ENCODE data around the gene KRTAP10-7. TPM values are rescaled to one million over a fixed set of nuclear protein-coding genes. Genes with fewer than 3 reads are reported as not detected.
"Not testable (repeated sequence)": the region's sequence is repeated elsewhere in the genome, so short reads cannot be mapped to it uniquely, and the experiment has no call there.

The KRTAP10-7 gene
- polyA plus RNA-seq, 1 experiment = not detected

DNA sequence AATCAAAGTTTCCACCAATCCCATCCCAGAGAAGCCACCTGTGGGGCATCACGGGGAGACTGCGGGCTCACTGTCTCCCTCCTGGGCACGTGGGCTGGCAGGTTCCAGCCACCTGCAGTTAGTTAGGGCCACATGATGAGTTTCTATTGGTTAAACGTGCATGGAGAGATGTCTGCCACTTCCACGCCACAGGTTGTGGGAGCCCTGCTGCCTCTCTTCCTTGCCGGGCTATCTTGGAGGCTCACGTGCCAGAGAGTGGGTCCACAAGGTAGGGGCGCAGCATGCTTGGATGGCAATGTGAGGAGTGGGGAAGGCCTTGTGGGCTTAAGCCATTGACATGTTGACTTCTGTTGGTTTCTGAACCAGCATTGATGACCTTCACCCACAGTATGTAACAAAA lies 3.5 kb downstream of the KRTAP10-7 start:
- no peak for DNase-seq (ENCODE audit: low read depth)
- no peaks in the 10 kb centered on the region for H3K27me3 ChIP-seq (ENCODE audit: control insufficient read depth, insufficient read depth, low read length)
- H3K36me3 ChIP-seq (ENCODE audit: control insufficient read depth, insufficient read depth, low read length) = no peaks in the 10 kb centered on the region
- H3K4me3 ChIP-seq (ENCODE audit: low read depth, low read length) = no peak overlapping the region
- CTCF ChIA-PET = no interaction called here
- TF ChIP-seq, protein P1, sequence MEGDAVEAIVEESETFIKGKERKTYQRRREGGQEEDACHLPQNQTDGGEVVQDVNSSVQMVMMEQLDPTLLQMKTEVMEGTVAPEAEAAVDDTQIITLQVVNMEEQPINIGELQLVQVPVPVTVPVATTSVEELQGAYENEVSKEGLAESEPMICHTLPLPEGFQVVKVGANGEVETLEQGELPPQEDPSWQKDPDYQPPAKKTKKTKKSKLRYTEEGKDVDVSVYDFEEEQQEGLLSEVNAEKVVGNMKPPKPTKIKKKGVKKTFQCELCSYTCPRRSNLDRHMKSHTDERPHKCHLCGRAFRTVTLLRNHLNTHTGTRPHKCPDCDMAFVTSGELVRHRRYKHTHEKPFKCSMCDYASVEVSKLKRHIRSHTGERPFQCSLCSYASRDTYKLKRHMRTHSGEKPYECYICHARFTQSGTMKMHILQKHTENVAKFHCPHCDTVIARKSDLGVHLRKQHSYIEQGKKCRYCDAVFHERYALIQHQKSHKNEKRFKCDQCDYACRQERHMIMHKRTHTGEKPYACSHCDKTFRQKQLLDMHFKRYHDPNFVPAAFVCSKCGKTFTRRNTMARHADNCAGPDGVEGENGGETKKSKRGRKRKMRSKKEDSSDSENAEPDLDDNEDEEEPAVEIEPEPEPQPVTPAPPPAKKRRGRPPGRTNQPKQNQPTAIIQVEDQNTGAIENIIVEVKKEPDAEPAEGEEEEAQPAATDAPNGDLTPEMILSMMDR (IDR thresholded peaks at IDR 0.05; ENCODE audit: insufficient read depth, low read depth, low read length) = no peak
- POLR2A ChIA-PET = no interaction called here

DNA sequence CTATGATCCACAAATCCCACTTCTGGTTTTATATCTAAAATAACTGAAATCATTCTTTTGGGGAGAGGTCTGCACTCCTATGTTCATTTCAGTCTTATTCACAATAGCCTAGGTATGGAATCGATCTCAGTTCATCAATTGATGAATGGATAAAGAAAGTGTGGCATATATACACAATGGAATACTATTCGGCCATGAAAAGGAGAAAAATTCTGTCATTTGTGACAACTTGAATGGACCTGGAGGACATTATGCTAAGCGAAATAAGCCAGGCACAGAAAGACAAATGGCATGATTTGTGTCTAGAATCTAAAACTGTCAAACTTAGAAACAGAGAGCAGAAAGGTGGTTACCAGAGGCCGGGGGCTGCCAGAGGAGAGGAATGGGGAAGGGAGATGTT lies 6.1 kb downstream of the KRTAP10-7 start:
- H3K4me3 ChIP-seq (ENCODE audit: low read depth, low read length) = no peak overlapping the region
- no peaks in the 10 kb centered on the region for H3K36me3 ChIP-seq (ENCODE audit: control insufficient read depth, insufficient read depth, low read length)
- CTCF ChIA-PET = interaction anchor here (1.1 kb wide), 1 partner anchor 187 kb away, joined by 3 read pairs; no protein-coding TSS in a partner anchor
- no peaks in the 10 kb centered on the region for H3K27me3 ChIP-seq (ENCODE audit: control insufficient read depth, insufficient read depth, low read length)
- TF ChIP-seq, protein P1 (IDR thresholded peaks at IDR 0.05; ENCODE audit: insufficient read depth, low read depth, low read length) = no peak
- no peak for DNase-seq (ENCODE audit: low read depth)
- POLR2A ChIA-PET = no interaction called here

DNA sequence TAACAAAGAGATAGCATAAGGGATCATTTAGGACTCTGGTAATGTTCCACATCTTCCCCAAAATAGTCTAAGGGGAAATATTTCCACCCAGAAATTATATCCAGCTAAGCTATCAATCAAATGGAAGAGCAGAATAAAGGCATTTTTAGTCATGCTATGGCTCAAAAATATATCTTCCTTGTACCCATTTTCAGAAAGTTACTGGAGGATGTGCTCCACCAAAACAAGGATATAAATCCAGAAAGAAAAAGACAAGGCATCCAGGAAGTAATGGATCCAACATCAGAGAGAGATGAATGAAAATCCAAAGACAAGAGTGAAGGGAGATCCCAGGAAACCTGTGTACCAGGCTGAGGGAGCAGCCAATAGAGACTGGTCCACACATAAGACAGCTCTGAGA lies 8.8 kb downstream of the KRTAP10-7 start:
- Histone ChIP-seq H3K36me3 (ENCODE audit: control insufficient read depth, insufficient read depth, low read length) (no peaks in the 10 kb centered on the region), H3K4me3 (ENCODE audit: low read depth, low read length) (no peak overlapping the region), H3K27me3 (ENCODE audit: control insufficient read depth, insufficient read depth, low read length) (no peaks in the 10 kb centered on the region)
- TF ChIP-seq, protein P1 (IDR thresholded peaks at IDR 0.05; ENCODE audit: insufficient read depth, low read depth, low read length) = no peak
- DNase-seq (ENCODE audit: low read depth) = no peak
- ChIA-PET CTCF (no interaction called here), POLR2A (no interaction called here)

DNA sequence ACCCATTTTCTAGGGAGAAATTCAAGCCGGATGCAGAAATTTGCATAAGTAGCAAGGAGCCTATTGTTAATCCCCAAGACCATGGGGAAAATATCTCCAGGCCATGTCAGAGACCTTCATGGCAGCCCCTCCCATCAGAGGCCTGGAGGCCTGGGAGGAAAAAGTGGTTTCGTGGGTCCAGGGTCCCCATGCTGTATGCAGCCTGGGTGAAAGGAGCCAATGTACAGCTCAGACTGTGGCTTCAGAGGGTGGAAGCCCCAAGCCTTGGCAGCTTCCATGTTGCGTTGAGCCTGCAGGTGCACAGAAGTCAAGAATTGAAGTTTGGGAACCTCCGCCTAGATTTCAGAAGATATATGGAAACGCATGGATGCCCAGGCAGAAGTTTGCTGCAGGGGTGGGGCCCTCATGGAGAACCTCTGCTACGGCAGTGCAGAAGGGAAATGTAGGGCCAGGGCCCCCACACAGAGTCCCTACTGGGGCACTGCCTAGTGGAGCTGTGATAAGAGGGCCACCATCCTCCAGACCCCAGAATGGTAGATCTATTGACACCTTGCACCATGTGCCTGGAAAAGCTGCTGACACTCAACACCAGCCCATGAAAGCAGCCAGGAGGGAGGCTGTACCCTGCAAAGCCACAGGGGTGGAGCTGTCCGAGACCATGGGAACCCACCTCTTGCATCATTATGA lies 9.9 kb downstream of the KRTAP10-7 start:
- H3K36me3 ChIP-seq (ENCODE audit: control insufficient read depth, insufficient read depth, low read length); DNase-seq (ENCODE audit: low read depth); CTCF ChIA-PET; POLR2A ChIA-PET; H3K27me3 ChIP-seq (ENCODE audit: control insufficient read depth, insufficient read depth, low read length); H3K4me3 ChIP-seq (ENCODE audit: low read depth, low read length): not testable (repeated sequence)

DNA sequence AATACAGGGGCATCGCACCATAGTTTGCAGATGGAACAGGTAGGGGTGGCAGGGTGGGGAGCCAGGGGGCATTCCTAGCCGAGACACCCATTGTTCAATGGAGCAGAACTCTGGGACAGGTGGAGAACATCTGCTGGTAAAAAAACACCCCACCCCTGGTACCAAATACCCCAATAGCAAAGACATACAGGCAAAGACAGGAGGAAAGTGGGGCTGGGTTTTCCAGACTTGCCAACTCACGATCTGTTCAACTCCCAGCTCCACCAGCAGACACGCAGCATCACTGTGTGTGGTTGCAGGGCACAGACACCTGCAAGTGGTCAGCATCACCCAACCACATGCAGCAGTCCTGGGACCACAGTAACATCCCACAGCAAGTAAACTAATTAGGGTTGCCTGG lies 11.2 kb downstream of the KRTAP10-7 start:
- no peak for DNase-seq (ENCODE audit: low read depth)
- ChIA-PET POLR2A (no interaction called here), CTCF (no interaction called here)
- Histone ChIP-seq H3K27me3 (ENCODE audit: control insufficient read depth, insufficient read depth, low read length) (no peaks in the 10 kb centered on the region), H3K36me3 (ENCODE audit: control insufficient read depth, insufficient read depth, low read length) (no peaks in the 10 kb centered on the region), H3K4me3 (ENCODE audit: low read depth, low read length) (no peak overlapping the region)
- TF ChIP-seq, protein P1 (IDR thresholded peaks at IDR 0.05; ENCODE audit: insufficient read depth, low read depth, low read length) = no peak

DNA sequence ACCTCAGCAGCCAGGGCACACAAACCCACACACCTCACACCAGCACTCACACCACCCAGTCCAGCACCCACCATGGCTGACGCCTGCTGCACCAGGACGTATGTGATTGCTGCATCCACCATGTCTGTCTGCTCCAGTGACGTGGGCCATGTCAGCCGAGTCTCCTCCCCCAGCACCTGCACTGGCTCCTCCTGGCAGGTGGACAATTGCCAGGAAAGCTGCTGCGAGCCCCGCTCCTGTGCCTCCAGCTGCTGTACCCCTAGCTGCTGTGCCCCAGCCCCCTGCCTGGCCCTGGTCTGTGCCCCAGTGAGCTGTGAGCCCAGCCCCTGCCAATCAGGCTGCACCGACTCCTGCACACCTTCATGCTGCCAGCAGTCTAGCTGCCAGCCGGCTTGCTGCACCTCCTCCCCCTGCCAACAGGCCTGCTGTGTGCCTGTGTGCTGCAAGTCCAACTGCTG lies 11.7 kb downstream of the KRTAP10-7 start, which contains the start of gene KRTAP10-8:
KRTAP10-8 (plus strand) TSS at position 51 of the 458 bp plus-strand sequence; CDS start at position 73, 22 bp downstream.
- TF ChIP-seq, protein P1 (IDR thresholded peaks at IDR 0.05; ENCODE audit: insufficient read depth, low read depth, low read length) = no peak
- Histone ChIP-seq H3K27me3 (ENCODE audit: control insufficient read depth, insufficient read depth, low read length) (no peaks in the 10 kb centered on the region), H3K4me3 (ENCODE audit: low read depth, low read length) (no peak within 1 kb of the TSS), H3K36me3 (ENCODE audit: control insufficient read depth, insufficient read depth, low read length) (no peaks in the 10 kb centered on the region)
- no peak for DNase-seq (ENCODE audit: low read depth)
- POLR2A ChIA-PET = no interaction called here
- CTCF ChIA-PET = no interaction called here
